ENCODE measurements around the gene CDH4.

- TF ChIP-seq POLR2A (IDR thresholded peaks at IDR 0.05; ENCODE audit: low read length) (no peak), GATA1 (IDR thresholded peaks at IDR 0.05; ENCODE audit: low read depth, low read length) (no peak)
Observed at GRCh38 chr20:61752576-61752975, 500.5 kb downstream of the CDH4 start.
